ENCODE measurements around the gene ARAP3. TPM values are rescaled to one million over a fixed set of nuclear protein-coding genes. Genes with fewer than 3 reads are reported as not detected.
"Not testable (repeated sequence)": the region's sequence is repeated elsewhere in the genome, so short reads cannot be mapped to it uniquely, and the experiment has no call there.

The ARAP3 gene, protein sequence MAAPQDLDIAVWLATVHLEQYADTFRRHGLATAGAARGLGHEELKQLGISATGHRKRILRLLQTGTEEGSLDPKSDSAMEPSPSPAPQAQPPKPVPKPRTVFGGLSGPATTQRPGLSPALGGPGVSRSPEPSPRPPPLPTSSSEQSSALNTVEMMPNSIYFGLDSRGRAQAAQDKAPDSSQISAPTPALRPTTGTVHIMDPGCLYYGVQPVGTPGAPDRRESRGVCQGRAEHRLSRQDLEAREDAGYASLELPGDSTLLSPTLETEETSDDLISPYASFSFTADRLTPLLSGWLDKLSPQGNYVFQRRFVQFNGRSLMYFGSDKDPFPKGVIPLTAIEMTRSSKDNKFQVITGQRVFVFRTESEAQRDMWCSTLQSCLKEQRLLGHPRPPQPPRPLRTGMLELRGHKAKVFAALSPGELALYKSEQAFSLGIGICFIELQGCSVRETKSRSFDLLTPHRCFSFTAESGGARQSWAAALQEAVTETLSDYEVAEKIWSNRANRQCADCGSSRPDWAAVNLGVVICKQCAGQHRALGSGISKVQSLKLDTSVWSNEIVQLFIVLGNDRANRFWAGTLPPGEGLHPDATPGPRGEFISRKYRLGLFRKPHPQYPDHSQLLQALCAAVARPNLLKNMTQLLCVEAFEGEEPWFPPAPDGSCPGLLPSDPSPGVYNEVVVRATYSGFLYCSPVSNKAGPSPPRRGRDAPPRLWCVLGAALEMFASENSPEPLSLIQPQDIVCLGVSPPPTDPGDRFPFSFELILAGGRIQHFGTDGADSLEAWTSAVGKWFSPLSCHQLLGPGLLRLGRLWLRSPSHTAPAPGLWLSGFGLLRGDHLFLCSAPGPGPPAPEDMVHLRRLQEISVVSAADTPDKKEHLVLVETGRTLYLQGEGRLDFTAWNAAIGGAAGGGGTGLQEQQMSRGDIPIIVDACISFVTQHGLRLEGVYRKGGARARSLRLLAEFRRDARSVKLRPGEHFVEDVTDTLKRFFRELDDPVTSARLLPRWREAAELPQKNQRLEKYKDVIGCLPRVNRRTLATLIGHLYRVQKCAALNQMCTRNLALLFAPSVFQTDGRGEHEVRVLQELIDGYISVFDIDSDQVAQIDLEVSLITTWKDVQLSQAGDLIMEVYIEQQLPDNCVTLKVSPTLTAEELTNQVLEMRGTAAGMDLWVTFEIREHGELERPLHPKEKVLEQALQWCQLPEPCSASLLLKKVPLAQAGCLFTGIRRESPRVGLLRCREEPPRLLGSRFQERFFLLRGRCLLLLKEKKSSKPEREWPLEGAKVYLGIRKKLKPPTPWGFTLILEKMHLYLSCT (N-terminal part only)
- 1 to 10 TPM; 3.9 to 4.6 TPM for total RNA-seq

DNA sequence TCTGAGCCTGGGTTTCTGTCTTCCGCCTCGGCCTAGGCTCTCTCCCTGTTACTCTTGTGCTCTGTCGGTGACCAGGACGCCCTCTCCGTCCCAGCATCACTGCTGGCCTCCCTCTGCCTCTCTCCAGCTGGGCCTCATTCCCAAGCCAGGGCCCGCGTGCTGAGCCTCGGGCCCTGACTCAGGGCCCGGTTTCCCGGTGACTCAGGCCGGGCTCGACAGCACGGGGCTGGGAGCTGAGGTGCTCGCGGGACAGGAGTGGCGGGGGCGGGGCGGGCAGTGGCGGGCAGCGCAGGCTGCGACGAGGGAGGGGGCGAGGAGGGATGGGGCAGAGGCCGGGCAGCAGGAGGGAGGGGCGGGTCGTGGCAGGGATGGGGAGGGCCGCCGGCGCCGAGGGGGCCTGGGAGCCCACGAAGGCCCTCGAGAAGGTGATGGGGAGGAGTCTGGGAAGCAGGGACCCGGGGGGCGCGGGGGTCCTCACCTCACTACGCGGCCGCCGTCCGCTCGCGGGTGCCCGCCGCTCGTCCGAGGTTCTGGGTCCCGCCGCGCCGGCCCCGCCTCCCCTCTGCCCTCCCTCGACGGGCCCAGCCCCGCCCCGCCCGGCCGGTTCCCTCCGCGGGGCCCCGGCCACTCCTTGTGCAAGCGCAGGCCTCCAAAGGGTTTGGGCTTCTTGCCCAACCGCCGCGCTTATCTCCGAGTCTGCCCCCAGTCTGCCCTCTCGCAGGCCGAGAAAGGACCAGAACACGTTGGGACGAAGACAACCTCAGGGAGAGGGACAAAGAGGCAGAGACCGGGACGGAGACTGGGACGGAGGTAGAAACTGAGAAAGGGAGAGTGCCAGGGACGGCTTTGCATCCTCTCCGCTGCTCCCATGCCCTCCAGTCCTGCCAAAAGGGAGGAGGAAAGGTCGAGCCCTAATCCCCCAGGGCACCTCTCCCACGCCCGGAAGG, at the start of gene ARAP3:
Gene ARAP3, minus strand, starts transcription at position 536 of the 947 bp plus-strand sequence. CDS start 1,744 bp downstream, outside the sequence.
- DNase-seq, result peak; percentile 62 to 84 (median 79)
- TF ChIP-seq POLR2A (IDR thresholded peaks at IDR 0.05), result no peak
- TF ChIP-seq, protein P1, sequence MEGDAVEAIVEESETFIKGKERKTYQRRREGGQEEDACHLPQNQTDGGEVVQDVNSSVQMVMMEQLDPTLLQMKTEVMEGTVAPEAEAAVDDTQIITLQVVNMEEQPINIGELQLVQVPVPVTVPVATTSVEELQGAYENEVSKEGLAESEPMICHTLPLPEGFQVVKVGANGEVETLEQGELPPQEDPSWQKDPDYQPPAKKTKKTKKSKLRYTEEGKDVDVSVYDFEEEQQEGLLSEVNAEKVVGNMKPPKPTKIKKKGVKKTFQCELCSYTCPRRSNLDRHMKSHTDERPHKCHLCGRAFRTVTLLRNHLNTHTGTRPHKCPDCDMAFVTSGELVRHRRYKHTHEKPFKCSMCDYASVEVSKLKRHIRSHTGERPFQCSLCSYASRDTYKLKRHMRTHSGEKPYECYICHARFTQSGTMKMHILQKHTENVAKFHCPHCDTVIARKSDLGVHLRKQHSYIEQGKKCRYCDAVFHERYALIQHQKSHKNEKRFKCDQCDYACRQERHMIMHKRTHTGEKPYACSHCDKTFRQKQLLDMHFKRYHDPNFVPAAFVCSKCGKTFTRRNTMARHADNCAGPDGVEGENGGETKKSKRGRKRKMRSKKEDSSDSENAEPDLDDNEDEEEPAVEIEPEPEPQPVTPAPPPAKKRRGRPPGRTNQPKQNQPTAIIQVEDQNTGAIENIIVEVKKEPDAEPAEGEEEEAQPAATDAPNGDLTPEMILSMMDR (IDR thresholded peaks at IDR 0.05), result no peak
- H3K4me3 ChIP-seq, result no peak within 1 kb of the TSS
- H3K36me3 ChIP-seq (replicated peaks in 1 of 2; ENCODE audit: insufficient read depth in 1 of 2, low read depth in 2 of 2), result no peaks in the 10 kb centered on the region
- no peaks in the 10 kb centered on the region for H3K9me3 ChIP-seq
- H3K27ac ChIP-seq, result peak within 1 kb of the TSS in 3 of 4 donors; percentile 37 to 62 (median 40)
- 10 to 25% methylated on average over 23 to 61 of the region's 77 CpGs for WGBS, 2 donors
- ATAC-seq, result peak; percentile 84
- no peaks in the 10 kb centered on the region for H3K27me3 ChIP-seq
- intact Hi-C loops (cut with DNase I), result no loop called here
- peaks cover 13% of the 10 kb centered on the region for H3K4me1 ChIP-seq

DNA sequence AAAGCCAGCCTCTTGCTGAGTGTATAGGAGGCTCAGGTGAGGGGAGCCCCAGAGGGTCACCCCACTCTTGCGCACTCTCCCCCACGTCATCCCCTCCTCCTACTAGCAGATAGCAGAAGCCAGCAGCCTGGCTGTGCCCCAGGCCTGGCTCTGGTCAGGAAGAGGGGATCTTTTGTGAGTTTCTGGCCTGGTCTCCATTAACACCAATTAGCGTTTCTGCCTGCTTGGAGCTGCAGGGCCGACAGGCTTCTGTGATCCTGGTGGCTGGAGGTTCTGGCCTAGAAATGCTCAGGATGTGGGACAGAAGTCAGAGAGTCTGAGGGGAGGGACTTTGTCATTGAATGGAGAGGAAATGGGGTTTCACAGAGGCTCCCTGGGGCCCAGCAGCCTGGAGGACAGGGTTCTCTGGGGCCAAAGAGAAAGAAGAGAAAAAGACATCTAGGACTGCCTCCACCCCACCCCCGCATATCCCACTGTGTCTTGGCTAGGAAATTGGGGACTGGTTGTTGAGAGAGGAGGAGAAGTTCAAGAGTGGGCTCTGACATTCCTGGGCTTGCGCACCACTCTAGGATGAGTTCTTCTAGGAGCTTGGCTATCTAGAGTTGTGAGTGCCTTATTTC, 47.5 kb upstream of the ARAP3 start:
- Histone ChIP-seq H3K4me3 (no peak overlapping the region), H3K36me3 (replicated peaks in 1 of 2; ENCODE audit: insufficient read depth in 1 of 2, low read depth in 2 of 2) (no peaks in the 10 kb centered on the region), H3K27ac (no peak overlapping the region), H3K4me1 (peaks cover 5% of the 10 kb centered on the region), H3K9me3 (no peaks in the 10 kb centered on the region), H3K27me3 (no peaks in the 10 kb centered on the region)
- ATAC-seq (no peak), DNase-seq (no peak)
- intact Hi-C loops (cut with DNase I), result no loop called here
- no peak for TF ChIP-seq POLR2A (IDR thresholded peaks at IDR 0.05)
- TF ChIP-seq, protein P1 (IDR thresholded peaks at IDR 0.05), result no peak
- WGBS, 2 donors, result 64 to 71% methylated on average over 6 of the region's 6 CpGs

DNA sequence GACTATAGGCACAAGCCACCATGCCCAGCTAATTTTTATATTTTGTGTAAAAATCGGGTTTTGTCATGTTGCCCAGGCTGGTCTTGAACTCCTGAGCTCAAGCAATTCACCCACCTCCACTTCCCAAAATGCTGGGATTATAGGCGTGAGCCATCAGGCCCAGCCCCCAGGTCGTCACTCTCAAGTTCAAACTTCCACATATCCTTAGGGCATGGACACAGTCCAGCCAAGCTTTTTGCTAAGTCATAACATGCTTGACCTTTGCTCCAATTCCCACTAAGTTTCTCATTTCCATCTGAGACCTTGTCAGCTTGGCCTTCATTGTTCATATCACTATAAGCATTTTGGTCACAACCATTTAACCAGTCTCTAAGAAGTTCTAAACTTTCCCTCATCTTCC, 43.9 kb upstream of the ARAP3 start:
- peak in 3 of 4 donors; percentile 23 to 70 (median 29) for DNase-seq

DNA sequence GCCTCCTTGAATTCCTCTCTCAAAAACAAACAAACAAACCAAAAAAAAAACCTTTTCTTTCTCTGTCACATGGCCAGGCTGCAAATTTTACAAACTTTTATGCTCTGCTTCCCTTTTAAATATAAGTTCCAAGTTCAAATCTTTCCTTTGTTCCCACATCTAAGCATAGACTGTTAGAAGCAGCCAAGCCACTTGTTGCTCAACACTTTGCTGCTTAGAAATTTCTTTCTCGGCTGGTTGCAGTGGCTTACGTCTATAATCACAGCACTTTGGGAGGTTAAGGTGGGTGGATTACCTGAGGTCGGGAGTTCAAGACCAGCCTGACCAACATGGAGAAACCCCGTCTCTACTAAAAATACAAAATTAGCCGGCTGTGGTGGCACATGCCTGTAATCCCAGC, 43.1 kb upstream of the ARAP3 start:
- intact Hi-C loops (cut with DNase I); H3K4me3 ChIP-seq; H3K36me3 ChIP-seq (replicated peaks in 1 of 2; ENCODE audit: insufficient read depth in 1 of 2, low read depth in 2 of 2); DNase-seq; ATAC-seq; H3K4me1 ChIP-seq; H3K27ac ChIP-seq; H3K9me3 ChIP-seq; H3K27me3 ChIP-seq: not testable (repeated sequence)
- WGBS, 2 donors, result 90 to 93% methylated on average over 5 of the region's 5 CpGs

More for the DNA sequence above, 43.9 kb upstream of the ARAP3 start:
- 40 to 43% methylated on average over 3 of the region's 3 CpGs for WGBS, 2 donors
- peak; percentile 67 for ATAC-seq
- Histone ChIP-seq H3K9me3 (no peaks in the 10 kb centered on the region), H3K36me3 (replicated peaks in 1 of 2; ENCODE audit: insufficient read depth in 1 of 2, low read depth in 2 of 2) (no peaks in the 10 kb centered on the region), H3K27ac (no peak overlapping the region), H3K4me1 (peaks cover 5% of the 10 kb centered on the region), H3K27me3 (no peaks in the 10 kb centered on the region), H3K4me3 (no peak overlapping the region)
- intact Hi-C loops (cut with DNase I), result no loop called here
- TF ChIP-seq POLR2A (IDR thresholded peaks at IDR 0.05), result no peak
- TF ChIP-seq, protein P1 (IDR thresholded peaks at IDR 0.05), result no peak

Data from body of pancreas (tissue), 4 donors.